ENCODE results near the gene PARVB. TPM values are rescaled to one million over a fixed set of nuclear protein-coding genes. Genes with fewer than 3 reads are reported as not detected.

Gene PARVB
- total RNA-seq, 1 donor from 2014 or later: 98.1 TPM

DNA sequence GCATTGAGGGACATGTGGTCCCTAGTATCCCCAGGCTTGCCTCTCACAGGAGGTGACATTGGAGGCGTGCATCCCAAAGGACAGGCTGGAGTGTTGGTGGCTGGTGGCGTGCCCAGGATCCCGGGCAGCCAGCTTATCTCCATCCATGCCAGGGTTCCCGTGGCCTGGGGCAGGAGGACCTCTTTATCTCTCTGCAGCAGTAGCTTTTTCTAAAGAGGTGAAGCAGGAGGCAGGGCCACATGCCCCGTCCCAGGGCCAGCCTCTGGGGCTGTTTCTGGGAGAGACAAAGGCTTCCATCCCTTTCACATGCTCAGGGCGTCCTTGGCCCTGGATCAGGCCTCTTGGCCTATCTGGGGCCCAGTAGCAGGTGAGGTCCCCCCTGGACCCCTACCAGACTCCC lies 176.3 kb downstream of the PARVB start:
- DNase-seq (ENCODE audit: low spot score): no peak
- intact Hi-C loops (cut with DNase I): no loop called here

DNA sequence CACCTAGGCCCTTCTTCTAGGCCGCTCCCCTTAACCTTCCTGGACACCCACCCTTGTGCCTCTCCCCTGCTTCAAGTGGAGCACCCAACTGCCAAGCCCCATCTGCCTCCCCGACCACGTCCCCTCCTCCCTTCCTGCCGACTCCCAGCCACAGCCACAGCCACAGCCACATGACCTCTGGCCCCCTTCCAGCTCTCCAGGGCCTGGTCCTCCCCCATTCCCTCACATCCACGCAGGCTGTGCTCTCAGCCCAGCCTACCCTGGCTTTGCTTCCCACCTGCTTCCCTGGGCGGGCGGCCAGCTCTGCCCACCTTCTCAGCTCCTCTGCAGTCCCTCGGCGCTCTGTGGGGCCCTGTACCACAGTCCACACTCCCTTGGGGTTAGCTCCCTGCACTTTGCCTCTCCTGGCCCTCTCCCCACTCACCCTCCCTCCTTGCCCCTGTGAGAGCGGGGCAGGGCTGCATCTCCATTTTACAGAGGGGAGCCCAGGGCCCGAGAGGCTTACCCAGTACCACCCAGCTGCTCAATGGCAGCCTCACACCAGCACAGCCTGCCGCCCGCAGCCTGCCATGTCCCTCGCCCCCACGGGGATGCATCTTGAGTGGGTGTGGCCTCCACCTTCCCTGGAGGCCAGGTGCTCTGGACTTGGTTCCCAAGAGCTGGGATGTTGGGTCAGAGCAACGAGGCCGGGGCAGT lies 176.9 kb downstream of the PARVB start:
- no peak for DNase-seq (ENCODE audit: low spot score)
- intact Hi-C loops (cut with DNase I): no loop called here

DNA sequence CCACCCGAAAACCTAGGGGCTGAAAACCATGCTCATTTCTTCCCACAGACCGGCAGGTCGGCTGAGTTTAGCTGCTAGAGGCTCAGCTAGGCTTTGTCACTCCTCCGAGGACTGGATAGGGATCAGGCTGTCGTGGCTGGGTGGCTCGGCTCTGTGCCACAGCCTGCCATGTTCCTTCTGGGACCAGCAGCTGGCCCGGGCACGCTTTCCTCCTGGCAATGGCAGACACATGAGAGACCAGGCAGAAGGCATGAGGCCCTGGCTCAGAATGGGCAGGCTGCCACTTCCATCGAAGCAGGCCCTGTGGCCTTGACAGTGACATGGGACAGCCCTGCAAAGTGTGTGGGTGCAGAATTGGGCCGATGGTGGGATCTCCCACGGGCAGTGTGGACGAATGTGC lies 177.6 kb downstream of the PARVB start:
- intact Hi-C loops (cut with DNase I): no loop called here
- peak; percentile 77 for DNase-seq (ENCODE audit: low spot score)

GRCh38 chr22:44202261-44202789 lies 178.2 kb downstream of the PARVB start:
- no peak for DNase-seq (ENCODE audit: low spot score)

DNA sequence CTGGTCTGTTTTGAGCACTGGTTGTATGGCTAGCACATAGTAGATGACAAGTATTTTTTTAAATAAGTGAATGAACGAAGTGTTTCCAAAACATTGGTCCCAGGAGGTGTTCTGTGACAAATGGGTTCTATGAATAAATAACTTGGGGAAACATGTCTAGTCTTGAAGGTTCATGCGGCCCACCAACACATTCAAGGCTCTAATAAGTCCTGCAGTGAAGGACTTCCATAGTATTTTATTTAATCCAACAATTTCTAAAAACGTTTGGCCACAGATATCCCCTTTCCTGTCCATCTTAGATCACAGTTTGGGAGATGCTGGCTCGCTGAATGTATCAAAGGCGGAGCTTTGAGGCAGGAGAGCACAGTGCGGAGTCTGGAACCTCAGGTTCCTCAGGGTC lies 179.1 kb downstream of the PARVB start:
- intact Hi-C loops (cut with DNase I): no loop called here
- DNase-seq (ENCODE audit: low spot score): no peak

More at GRCh38 chr22:44202261-44202789, 178.2 kb downstream of the PARVB start:
- intact Hi-C loops (cut with DNase I): no loop called here

- peak; percentile 47 for DNase-seq (ENCODE audit: low spot score)
- intact Hi-C loops (cut with DNase I): no loop called here
These were observed 180.8 kb downstream of the PARVB start for GRCh38 chr22:44204739-44205515.

GRCh38 chr22:44205516-44206329 lies 181.6 kb downstream of the PARVB start:
- intact Hi-C loops (cut with DNase I): no loop called here
- DNase-seq (ENCODE audit: low spot score): no peak

- intact Hi-C loops (cut with DNase I): no loop called here
- DNase-seq (ENCODE audit: low spot score): no peak
These were observed 182.2 kb downstream of the PARVB start for GRCh38 chr22:44206330-44206645.

- intact Hi-C loops (cut with DNase I): no loop called here
- no peak for DNase-seq (ENCODE audit: low spot score)
These were observed 182.6 kb downstream of the PARVB start for GRCh38 chr22:44206696-44207095.

GRCh38 chr22:44207173-44207980 lies 183.3 kb downstream of the PARVB start:
- intact Hi-C loops (cut with DNase I): no loop called here
- DNase-seq (ENCODE audit: low spot score): no peak

- no peak for DNase-seq (ENCODE audit: low spot score)
- intact Hi-C loops (cut with DNase I): no loop called here
These were observed 183.8 kb downstream of the PARVB start for GRCh38 chr22:44207981-44208317.

DNA sequence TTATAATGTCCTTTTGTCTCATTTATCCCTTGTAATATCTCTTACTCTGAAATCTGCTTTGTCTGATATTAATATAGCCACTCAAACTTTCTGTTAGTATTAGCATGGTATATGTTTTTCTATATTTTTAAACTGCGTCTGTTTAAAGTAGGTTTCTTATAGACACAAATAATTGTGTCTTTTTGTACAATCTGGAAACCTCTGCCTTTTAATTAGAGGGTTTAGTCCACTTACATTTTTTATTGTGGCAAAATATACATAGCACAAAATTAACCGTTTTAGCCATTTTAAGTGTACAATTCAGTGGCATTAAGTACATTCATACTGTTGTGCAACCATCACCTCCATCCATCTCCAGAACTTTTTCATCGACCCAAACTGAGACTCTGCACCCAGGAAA lies 185.2 kb downstream of the PARVB start:
- intact Hi-C loops (cut with DNase I): no loop called here
- DNase-seq (ENCODE audit: low spot score): no peak

GRCh38 chr22:44210722-44211121 lies 186.6 kb downstream of the PARVB start:
- intact Hi-C loops (cut with DNase I): no loop called here
- DNase-seq (ENCODE audit: low spot score): no peak

- no peak for DNase-seq (ENCODE audit: low spot score)
- intact Hi-C loops (cut with DNase I): no loop called here
These were observed 187.3 kb downstream of the PARVB start for GRCh38 chr22:44211256-44211945.

DNA sequence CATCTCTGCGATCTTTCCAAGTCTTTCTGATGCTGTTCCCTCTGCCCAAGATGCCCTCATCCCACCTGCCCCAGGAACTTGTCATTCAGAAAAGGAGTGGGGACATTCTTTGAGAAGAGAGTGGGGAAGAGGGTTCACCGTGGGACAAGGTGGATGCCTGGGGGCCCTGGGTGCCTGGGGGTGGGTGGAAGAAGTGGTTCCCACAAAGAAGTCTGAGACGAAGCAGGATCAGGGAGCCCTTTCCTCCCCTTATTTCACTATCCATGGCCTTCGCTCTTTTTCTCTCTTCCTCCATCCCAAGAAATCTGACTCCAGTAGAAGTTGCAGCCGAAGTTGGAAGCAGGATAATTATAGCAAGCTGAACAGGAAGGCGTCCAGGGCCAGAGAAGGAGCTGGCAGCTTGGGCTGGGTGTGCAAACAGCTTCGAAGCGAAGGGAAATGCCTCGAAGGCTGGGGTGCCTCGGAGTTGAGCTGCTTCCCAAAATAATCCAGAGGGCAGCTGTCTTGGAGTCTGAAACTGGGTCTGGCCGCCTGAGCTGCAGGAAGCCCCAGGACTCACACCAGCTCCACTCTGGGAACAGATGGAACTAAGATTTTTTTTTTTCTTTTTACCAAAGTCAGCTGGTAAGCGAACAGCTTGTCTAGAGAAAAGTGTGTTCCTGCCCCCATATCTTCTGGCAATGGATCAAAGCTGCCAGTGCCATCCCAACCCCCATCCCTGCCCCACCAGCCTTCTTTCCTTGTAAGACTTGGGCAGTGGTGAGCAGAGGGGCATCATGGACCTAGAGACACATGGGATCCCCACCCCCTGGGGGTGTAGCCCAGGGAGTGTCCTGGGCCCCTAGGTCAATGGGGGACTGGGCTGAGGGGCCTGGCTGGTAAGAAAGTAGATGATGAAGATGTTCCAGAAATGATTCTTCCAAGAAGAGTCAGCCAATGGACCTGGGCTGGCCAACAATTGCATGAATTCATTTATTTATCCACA lies 188.1 kb downstream of the PARVB start:
- no peak for DNase-seq (ENCODE audit: low spot score)
- intact Hi-C loops (cut with DNase I): no loop called here

GRCh38 chr22:44212936-44213335 lies 188.8 kb downstream of the PARVB start:
- DNase-seq (ENCODE audit: low spot score): no peak
- intact Hi-C loops (cut with DNase I): no loop called here

GRCh38 chr22:44213489-44214043 lies 189.5 kb downstream of the PARVB start:
- intact Hi-C loops (cut with DNase I): no loop called here
- DNase-seq (ENCODE audit: low spot score): no peak

- intact Hi-C loops (cut with DNase I): no loop called here
- DNase-seq (ENCODE audit: low spot score): no peak
These were observed 190.1 kb downstream of the PARVB start for GRCh38 chr22:44214187-44214586.

All from cardiac septum (tissue), 1 donor.